ENCODE data around the gene ABCA6. TPM values are rescaled to one million over a fixed set of nuclear protein-coding genes. Genes with fewer than 3 reads are reported as not detected.

The ABCA6 gene
- total RNA-seq, 6 experiments from 2014 or later = 0.07 TPM; not detected in 5

- H3K9me3 Mint-ChIP-seq = no peaks in the 10 kb centered on the region; the same call in 1 of the 2 replicates
- H3K4me1 Mint-ChIP-seq (ENCODE audit: low read depth) = no peaks in the 10 kb centered on the region; the same call in 1 of the 2 replicates
- H3K4me3 Mint-ChIP-seq = no peak overlapping the region
- DNase-seq = no peak
- H3K27ac Mint-ChIP-seq = no peak overlapping the region
- no peak for TF ChIP-seq CTCF (IDR thresholded peaks at IDR 0.05)
- H3K36me3 Mint-ChIP-seq (ENCODE audit: low read depth) = no peaks in the 10 kb centered on the region
- no peaks in the 10 kb centered on the region; the same call in 1 of the 2 replicates for H3K27me3 Mint-ChIP-seq (ENCODE audit: insufficient read depth)
Measured at GRCh38 chr17:69166957-69167356, 25.3 kb upstream of the ABCA6 start.

- H3K9me3 Mint-ChIP-seq = no peaks in the 10 kb centered on the region; the same call in 1 of the 2 replicates
- no peaks in the 10 kb centered on the region for H3K4me1 Mint-ChIP-seq (ENCODE audit: low read depth)
- H3K27ac Mint-ChIP-seq = no peak overlapping the region
Measured at GRCh38 chr17:69164206-69164605, 22.5 kb upstream of the ABCA6 start.

GRCh38 chr17:69159418-69159817 lies 17.7 kb upstream of the ABCA6 start:
- Mint-ChIP-seq H3K9me3 (no peaks in the 10 kb centered on the region; the same call in 1 of the 2 replicates), H3K27me3 (ENCODE audit: insufficient read depth) (no peaks in the 10 kb centered on the region; the same call in 1 of the 2 replicates), H3K4me3 (no peak overlapping the region), H3K4me1 (ENCODE audit: low read depth) (no peaks in the 10 kb centered on the region), H3K36me3 (ENCODE audit: low read depth) (no peaks in the 10 kb centered on the region), H3K27ac (no peak overlapping the region)
- no peak for DNase-seq
- TF ChIP-seq CTCF (IDR thresholded peaks at IDR 0.05) = no peak

More at GRCh38 chr17:69164206-69164605, 22.5 kb upstream of the ABCA6 start:
- DNase-seq = no peak
- no peaks in the 10 kb centered on the region; the same call in 1 of the 2 replicates for H3K27me3 Mint-ChIP-seq (ENCODE audit: insufficient read depth)
- H3K36me3 Mint-ChIP-seq (ENCODE audit: low read depth) = no peaks in the 10 kb centered on the region
- TF ChIP-seq CTCF (IDR thresholded peaks at IDR 0.05) = no peak
- H3K4me3 Mint-ChIP-seq = no peak overlapping the region

- H3K36me3 Mint-ChIP-seq (ENCODE audit: low read depth) = no peaks in the 10 kb centered on the region
- DNase-seq = no peak
- no peaks in the 10 kb centered on the region; the same call in 1 of the 2 replicates for H3K9me3 Mint-ChIP-seq
- no peaks in the 10 kb centered on the region; the same call in 1 of the 2 replicates for H3K27me3 Mint-ChIP-seq (ENCODE audit: insufficient read depth)
- no peak overlapping the region for H3K27ac Mint-ChIP-seq
- TF ChIP-seq CTCF (IDR thresholded peaks at IDR 0.05) = no peak
- H3K4me1 Mint-ChIP-seq (ENCODE audit: low read depth) = no peaks in the 10 kb centered on the region
- H3K4me3 Mint-ChIP-seq = no peak overlapping the region
Measured at GRCh38 chr17:69154267-69154666, 12.6 kb upstream of the ABCA6 start.

- DNase-seq = no peak
- no peaks in the 10 kb centered on the region for H3K36me3 Mint-ChIP-seq (ENCODE audit: low read depth)
- H3K27ac Mint-ChIP-seq = no peak overlapping the region
- no peaks in the 10 kb centered on the region for H3K4me1 Mint-ChIP-seq (ENCODE audit: low read depth)
- H3K9me3 Mint-ChIP-seq = no peaks in the 10 kb centered on the region
- no peak for TF ChIP-seq CTCF (IDR thresholded peaks at IDR 0.05)
- H3K27me3 Mint-ChIP-seq (ENCODE audit: insufficient read depth) = no peaks in the 10 kb centered on the region; the same call in 1 of the 2 replicates
- no peak overlapping the region for H3K4me3 Mint-ChIP-seq
Measured at GRCh38 chr17:69150333-69150732, 8.6 kb upstream of the ABCA6 start.
